Fibroblast of peridontal ligament (primary cell): Measurements from ENCODE around the gene POU4F3.

Experiments
- DNase-seq: peaks from one replicate; pipeline ENCODE4 v3.0.0-alpha.2; 2010; ENCODE audit errors: extremely low read depth

POU4F3 gene

GRCh38 chr5:146340260-146341081 lies 1.8 kb downstream of the POU4F3 start:
- peak; percentile 64 for DNase-seq

- DNase-seq, result no peak
Measured at GRCh38 chr5:146341854-146342253, 3.2 kb downstream of the POU4F3 start.

- no peak for DNase-seq
Measured at GRCh38 chr5:146342519-146342881, 3.9 kb downstream of the POU4F3 start.

- DNase-seq, result no peak
Measured at GRCh38 chr5:146342882-146343865, 4.5 kb downstream of the POU4F3 start.

GRCh38 chr5:146344155-146345118 lies 5.8 kb downstream of the POU4F3 start:
- DNase-seq, result no peak

- DNase-seq, result no peak
Measured at GRCh38 chr5:146345240-146345577, 6.6 kb downstream of the POU4F3 start.

- DNase-seq, result no peak
Measured at GRCh38 chr5:146345578-146346366, 7.1 kb downstream of the POU4F3 start.

GRCh38 chr5:146357126-146357525 lies 18.5 kb downstream of the POU4F3 start:
- no peak for DNase-seq

- no peak for DNase-seq
Measured at GRCh38 chr5:146359836-146360235, 21.2 kb downstream of the POU4F3 start.

GRCh38 chr5:146363161-146363874 lies 24.7 kb downstream of the POU4F3 start:
- DNase-seq, result no peak

- no peak for DNase-seq
Measured at GRCh38 chr5:146365618-146366017, 27.0 kb downstream of the POU4F3 start.

GRCh38 chr5:146366904-146367303 lies 28.3 kb downstream of the POU4F3 start:
- no peak for DNase-seq

- no peak for DNase-seq
Measured at GRCh38 chr5:146368137-146368536, 29.5 kb downstream of the POU4F3 start.

GRCh38 chr5:146369691-146370090 lies 31.1 kb downstream of the POU4F3 start:
- DNase-seq, result peak; percentile 16

GRCh38 chr5:146376821-146377220 lies 38.2 kb downstream of the POU4F3 start:
- DNase-seq, result no peak

GRCh38 chr5:146378986-146379385 lies 40.3 kb downstream of the POU4F3 start:
- no peak for DNase-seq

- no peak for DNase-seq
Measured at GRCh38 chr5:146380714-146381113, 42.1 kb downstream of the POU4F3 start.

- peak; percentile 15 for DNase-seq
Measured at GRCh38 chr5:146388386-146388785, 49.7 kb downstream of the POU4F3 start.

GRCh38 chr5:146390469-146390868 lies 51.8 kb downstream of the POU4F3 start:
- DNase-seq, result no peak
